ENCODE data around the gene SLC12A3. TPM values are rescaled to one million over a fixed set of nuclear protein-coding genes. Genes with fewer than 3 reads are reported as not detected.
"Not testable (repeated sequence)": the region's sequence is repeated elsewhere in the genome, so short reads cannot be mapped to it uniquely, and the experiment has no call there.

SLC12A3 gene
- polyA plus RNA-seq, 3 donors = 0.03 TPM; not detected in 2

DNA sequence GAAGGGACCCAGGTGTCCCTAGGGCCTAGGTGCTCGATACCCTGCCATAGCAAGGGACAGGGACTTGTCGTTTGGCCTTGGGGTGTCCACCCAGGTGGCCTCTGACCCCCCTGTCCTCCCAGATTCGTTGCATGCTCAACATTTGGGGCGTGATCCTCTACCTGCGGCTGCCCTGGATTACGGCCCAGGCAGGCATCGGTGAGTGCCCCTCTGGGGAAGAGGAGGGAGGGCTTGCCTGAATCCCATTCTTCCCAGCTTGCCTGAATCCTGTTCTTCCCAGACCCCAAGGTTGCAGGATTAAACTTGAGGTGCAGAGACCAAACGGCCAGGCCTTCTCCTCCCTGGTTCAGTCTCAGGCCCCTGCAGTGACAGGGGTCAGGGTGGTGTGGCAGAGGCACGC, 3.2 kb downstream of the SLC12A3 start:
- Histone ChIP-seq H3K27me3 (ENCODE audit: control insufficient read depth in 2 of 2, insufficient read depth in 2 of 2, low read length in 2 of 2) (no peaks in the 10 kb centered on the region), H2AFZ (ENCODE audit: insufficient read depth, low read depth, low read length, poor library complexity, severe bottlenecking) (no peak overlapping the region), H3K4me3 (replicated peaks in 1 of 3; ENCODE audit: low read depth in 2 of 3, low read length in 3 of 3) (no peak overlapping the region), H3K9ac (ENCODE audit: insufficient read depth, low read length, poor library complexity, severe bottlenecking) (no peak overlapping the region), H3K27ac (ENCODE audit: low read depth in 1 of 2, low read length in 2 of 2) (no peak overlapping the region), H3K4me1 (ENCODE audit: control insufficient read depth in 1 of 2, insufficient read depth in 2 of 2, low read length in 2 of 2) (peaks cover 20 to 34% of the 10 kb centered on the region in 2 donors), H3K79me2 (ENCODE audit: insufficient read depth, low read length) (no peaks in the 10 kb centered on the region), H3K9me3 (replicated peaks in 1 of 2; ENCODE audit: control insufficient read depth in 1 of 2, insufficient read depth in 1 of 2, low read length in 2 of 2) (no peaks in the 10 kb centered on the region), H3K36me3 (replicated peaks in 1 of 2; ENCODE audit: control insufficient read depth in 1 of 2, insufficient read depth in 2 of 2, low read length in 2 of 2) (no peaks in the 10 kb centered on the region), H3K4me2 (replicated peaks; ENCODE audit: extremely low read depth, low read length, poor library complexity, severe bottlenecking) (no peak overlapping the region), H4K20me1 (ENCODE audit: insufficient read depth, low read length) (no peaks in the 10 kb centered on the region)
- TF ChIP-seq, protein P1, sequence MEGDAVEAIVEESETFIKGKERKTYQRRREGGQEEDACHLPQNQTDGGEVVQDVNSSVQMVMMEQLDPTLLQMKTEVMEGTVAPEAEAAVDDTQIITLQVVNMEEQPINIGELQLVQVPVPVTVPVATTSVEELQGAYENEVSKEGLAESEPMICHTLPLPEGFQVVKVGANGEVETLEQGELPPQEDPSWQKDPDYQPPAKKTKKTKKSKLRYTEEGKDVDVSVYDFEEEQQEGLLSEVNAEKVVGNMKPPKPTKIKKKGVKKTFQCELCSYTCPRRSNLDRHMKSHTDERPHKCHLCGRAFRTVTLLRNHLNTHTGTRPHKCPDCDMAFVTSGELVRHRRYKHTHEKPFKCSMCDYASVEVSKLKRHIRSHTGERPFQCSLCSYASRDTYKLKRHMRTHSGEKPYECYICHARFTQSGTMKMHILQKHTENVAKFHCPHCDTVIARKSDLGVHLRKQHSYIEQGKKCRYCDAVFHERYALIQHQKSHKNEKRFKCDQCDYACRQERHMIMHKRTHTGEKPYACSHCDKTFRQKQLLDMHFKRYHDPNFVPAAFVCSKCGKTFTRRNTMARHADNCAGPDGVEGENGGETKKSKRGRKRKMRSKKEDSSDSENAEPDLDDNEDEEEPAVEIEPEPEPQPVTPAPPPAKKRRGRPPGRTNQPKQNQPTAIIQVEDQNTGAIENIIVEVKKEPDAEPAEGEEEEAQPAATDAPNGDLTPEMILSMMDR (IDR thresholded peaks at IDR 0.05) = no peak
- H3K27ac Mint-ChIP-seq = no peak overlapping the region
- 91% methylated on average over 7 of the region's 9 CpGs for WGBS (ENCODE audit: insufficient coverage)
- no peak for DNase-seq
- H3K36me3 Mint-ChIP-seq = peaks cover 0 to 2% of the 10 kb centered on the region in 2 donors
- H3K4me1 Mint-ChIP-seq = peaks cover 35% of the 10 kb centered on the region
- H3K9me3 Mint-ChIP-seq = no peaks in the 10 kb centered on the region
- intact Hi-C loops (cut with micrococcal nuclease) = loop anchor here in 1 of 2 donors (5.0 to 10.0 kb wide), 3 partner anchors 64 to 297 kb away; partner anchors contain the start of gene HERPUD1
- H3K4me3 Mint-ChIP-seq = no peak overlapping the region
- H3K27me3 Mint-ChIP-seq (ENCODE audit: low read depth in 3 of 3) = peaks cover 0 to 10% (median 1%) of the 10 kb centered on the region in 3 donors

DNA sequence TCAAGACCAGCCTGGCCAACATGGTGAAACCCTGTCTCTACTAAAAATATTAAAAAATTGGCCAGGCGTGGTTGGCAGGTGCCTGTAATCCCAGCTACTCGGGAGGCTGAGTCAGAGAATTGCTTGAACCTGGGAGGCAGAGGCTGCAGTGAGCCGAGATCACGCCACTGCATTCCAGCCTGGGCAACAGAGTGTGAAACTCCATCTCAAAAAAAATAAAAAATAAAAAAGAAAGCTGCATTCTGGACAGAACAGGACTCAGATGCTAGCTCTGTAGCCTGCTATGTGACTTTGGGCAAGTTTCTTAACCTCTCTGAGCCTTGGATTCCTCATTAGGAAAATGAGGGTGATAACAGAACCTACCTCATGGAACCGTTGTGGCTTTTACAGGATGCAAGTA, 3.8 kb downstream of the SLC12A3 start:
- not testable (repeated sequence) for H3K4me3 Mint-ChIP-seq; H2AFZ ChIP-seq (ENCODE audit: insufficient read depth, low read depth, low read length, poor library complexity, severe bottlenecking); H3K36me3 ChIP-seq (replicated peaks in 1 of 2; ENCODE audit: control insufficient read depth in 1 of 2, insufficient read depth in 2 of 2, low read length in 2 of 2); DNase-seq; H3K79me2 ChIP-seq (ENCODE audit: insufficient read depth, low read length); H3K27me3 ChIP-seq (ENCODE audit: control insufficient read depth in 2 of 2, insufficient read depth in 2 of 2, low read length in 2 of 2); H3K27ac Mint-ChIP-seq; H3K36me3 Mint-ChIP-seq; H3K27ac ChIP-seq (ENCODE audit: low read depth in 1 of 2, low read length in 2 of 2); H3K27me3 Mint-ChIP-seq (ENCODE audit: low read depth in 3 of 3); H3K9ac ChIP-seq (ENCODE audit: insufficient read depth, low read length, poor library complexity, severe bottlenecking); H3K4me2 ChIP-seq (replicated peaks; ENCODE audit: extremely low read depth, low read length, poor library complexity, severe bottlenecking); H4K20me1 ChIP-seq (ENCODE audit: insufficient read depth, low read length); H3K9me3 Mint-ChIP-seq; H3K9me3 ChIP-seq (replicated peaks in 1 of 2; ENCODE audit: control insufficient read depth in 1 of 2, insufficient read depth in 1 of 2, low read length in 2 of 2); H3K4me3 ChIP-seq (replicated peaks in 1 of 3; ENCODE audit: low read depth in 2 of 3, low read length in 3 of 3)
- whole genome bisulfite sequencing (ENCODE audit: insufficient coverage) = 100% methylated on average over 1 of the region's 5 CpGs
- intact Hi-C loops (cut with micrococcal nuclease) = loop anchor here in 1 of 2 donors (5.0 to 10.0 kb wide), 3 partner anchors 64 to 296 kb away; partner anchors contain the start of gene HERPUD1
- peaks cover 14 to 28% of the 10 kb centered on the region in 2 donors for H3K4me1 ChIP-seq (ENCODE audit: control insufficient read depth in 1 of 2, insufficient read depth in 2 of 2, low read length in 2 of 2)
- peaks cover 29% of the 10 kb centered on the region for H3K4me1 Mint-ChIP-seq

Data from CD14-positive monocyte (primary cell).